Cardiac muscle cell (in vitro differentiated cells and primary cell): Measurements from ENCODE around the gene OSMR. TPM values are rescaled to one million over a fixed set of nuclear protein-coding genes. Genes with fewer than 3 reads are reported as not detected.
A peak's percentile ranks its signal among the peaks of the same experiment; 100 is the strongest.
"Not testable (repeated sequence)": the region's sequence is repeated elsewhere in the genome, so short reads cannot be mapped to it uniquely, and the experiment has no call there.

Experiments used
- DNase-seq, 2 donors: peaks; one replicate each; pipeline versions ENCODE4 v3.0.0 to v3.0.0-alpha.2; 2010 to 2017; ENCODE audit warnings: low read depth in 1 of 2, low spot score in 1 of 2
- H3K27ac ChIP-seq: fragments of 200-600 bp; sonication (generic); 2 replicates; pipeline ENCODE4 v1.5.1; 2016
- H3K27me3 ChIP-seq: fragments of 200-600 bp; sonication (generic); 2 replicates; pipeline ENCODE4 v1.6.0; 2016; ENCODE audit warnings: control low read depth
- H3K36me3 ChIP-seq: fragments of 200-600 bp; sonication (generic); 2 replicates; pipeline ENCODE4 v1.5.1; 2016; ENCODE audit warnings: control low read depth
- H3K4me1 ChIP-seq: fragments of 200-600 bp; sonication (generic); 2 replicates; pipeline ENCODE4 v1.8.1; 2017; ENCODE audit warnings: low read depth, mild to moderate bottlenecking, mixed run types
- H3K4me3 ChIP-seq: fragments of 200-600 bp; sonication (generic); 2 replicates; pipeline ENCODE4 v1.5.1; 2016; ENCODE audit warnings: mild to moderate bottlenecking
- H3K9me3 ChIP-seq: fragments of 200-600 bp; sonication (generic); 2 replicates; pipeline ENCODE4 v1.5.1; 2017; ENCODE audit warnings: low read depth, mild to moderate bottlenecking, control low read depth
- CTCF ChIP-seq: IDR thresholded peaks from 2 replicates; pipeline ENCODE4 v1.5.1; 2012; ENCODE audit warnings: low read depth, mild to moderate bottlenecking, low read length
- polyA plus RNA-seq: library from polyadenylated mRNA; unstranded; fragments of >200 nt; fragmentation: Nextera tagmentation; extraction: Ambion mirVana; gene quantifications from 2 replicates; pipeline ENCODE4 v1.2.1, GENCODE V29; 2016
- total RNA-seq: library from RNA; depleted of rRNA; stranded (reverse); fragments of >200 nt; gene quantifications from 2 replicates; pipeline ENCODE4 v1.2.3, GENCODE V29; 2016

OSMR gene
- total and polyA plus RNA-seq, 2 experiments from 2014 or later: 0.43 TPM; not detected in 1

- no peak for DNase-seq
- Histone ChIP-seq H3K36me3 (no peaks in the 10 kb centered on the region), H3K4me1 (peaks cover 5% of the 10 kb centered on the region), H3K9me3 (no peaks in the 10 kb centered on the region), H3K27me3 (no peaks in the 10 kb centered on the region), H3K4me3 (no peak overlapping the region), H3K27ac (no peak overlapping the region)
- no peak for TF ChIP-seq CTCF
Measured at GRCh38 chr5:38854907-38855306, 9.1 kb downstream of the OSMR start.

- H3K4me3 ChIP-seq: no peak overlapping the region
- no peak overlapping the region for H3K27ac ChIP-seq
- peaks cover 5% of the 10 kb centered on the region for H3K4me1 ChIP-seq
- no peaks in the 10 kb centered on the region for H3K27me3 ChIP-seq
- no peak for TF ChIP-seq CTCF
- H3K36me3 ChIP-seq: no peaks in the 10 kb centered on the region
- no peak for DNase-seq
- no peaks in the 10 kb centered on the region for H3K9me3 ChIP-seq
Measured at GRCh38 chr5:38856660-38857059, 10.8 kb downstream of the OSMR start.

- Histone ChIP-seq H3K36me3 (no peaks in the 10 kb centered on the region), H3K27ac (no peak overlapping the region), H3K9me3 (no peaks in the 10 kb centered on the region)
Measured at GRCh38 chr5:38858839-38859238, 13.0 kb downstream of the OSMR start.

GRCh38 chr5:38861986-38862770 is 16.4 kb downstream of the OSMR start:
- H3K36me3 ChIP-seq, DNase-seq, H3K27ac ChIP-seq, H3K27me3 ChIP-seq, H3K4me3 ChIP-seq, H3K4me1 ChIP-seq, H3K9me3 ChIP-seq: not testable (repeated sequence)

More at GRCh38 chr5:38858839-38859238, 13.0 kb downstream of the OSMR start:
- Histone ChIP-seq H3K27me3 (no peaks in the 10 kb centered on the region), H3K4me3 (no peak overlapping the region), H3K4me1 (peaks cover 2% of the 10 kb centered on the region)
- DNase-seq: no peak
- no peak for TF ChIP-seq CTCF

GRCh38 chr5:38866362-38867031 is 20.7 kb downstream of the OSMR start:
- peak in 1 of 2 donors; percentile 44 for DNase-seq
- Histone ChIP-seq H3K4me3 (no peak overlapping the region), H3K9me3 (no peaks in the 10 kb centered on the region), H3K27ac (no peak overlapping the region), H3K36me3 (no peaks in the 10 kb centered on the region), H3K4me1 (no peaks in the 10 kb centered on the region), H3K27me3 (no peaks in the 10 kb centered on the region)
- TF ChIP-seq CTCF: no peak

GRCh38 chr5:38867032-38867398 is 21.2 kb downstream of the OSMR start:
- no peaks in the 10 kb centered on the region for H3K4me1 ChIP-seq
- DNase-seq: no peak
- no peaks in the 10 kb centered on the region for H3K36me3 ChIP-seq
- H3K9me3 ChIP-seq: no peaks in the 10 kb centered on the region
- H3K27me3 ChIP-seq: no peaks in the 10 kb centered on the region
- H3K4me3 ChIP-seq: no peak overlapping the region
- no peak for TF ChIP-seq CTCF
- no peak overlapping the region for H3K27ac ChIP-seq
